Superior temporal gyrus (tissue), 1 donor: ENCODE measurements around the gene AFF3.
"Not testable (repeated sequence)": the region's sequence is repeated elsewhere in the genome, so short reads cannot be mapped to it uniquely, and the experiment has no call there.

Experiments
- DNase-seq: peaks from one replicate; pipeline ENCODE4 v3.0.0-alpha.2; 2016; ENCODE audit errors: extremely low spot score

AFF3 gene

DNA sequence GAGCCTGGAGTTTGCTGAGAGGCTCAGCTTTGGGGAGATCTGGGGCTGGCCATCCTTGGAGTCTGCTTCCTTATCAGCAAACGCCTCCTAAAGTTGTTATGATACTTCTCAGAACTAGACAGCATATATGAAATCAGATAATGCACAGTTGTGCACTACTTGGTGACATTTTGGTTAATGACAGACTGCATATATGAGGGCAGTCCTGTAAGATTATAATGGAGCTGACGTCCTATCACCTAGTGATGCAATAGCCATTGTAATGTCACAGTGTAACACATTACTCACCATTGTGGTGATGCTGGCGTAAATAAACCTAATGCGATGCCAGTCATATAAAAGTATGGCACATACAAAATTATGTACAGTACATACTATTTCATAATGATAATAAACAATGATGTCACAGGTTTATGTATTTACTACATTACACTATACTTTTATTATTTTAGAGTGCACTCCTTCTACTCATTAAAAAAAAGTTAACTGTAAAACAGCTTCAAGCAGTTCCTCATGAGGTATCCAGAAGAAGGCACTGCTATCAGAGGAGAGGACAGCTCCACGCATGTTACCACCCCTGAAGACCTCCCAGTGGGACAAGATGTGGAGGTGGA, 354.5 kb downstream of the AFF3 start:
- no peak for DNase-seq

DNA sequence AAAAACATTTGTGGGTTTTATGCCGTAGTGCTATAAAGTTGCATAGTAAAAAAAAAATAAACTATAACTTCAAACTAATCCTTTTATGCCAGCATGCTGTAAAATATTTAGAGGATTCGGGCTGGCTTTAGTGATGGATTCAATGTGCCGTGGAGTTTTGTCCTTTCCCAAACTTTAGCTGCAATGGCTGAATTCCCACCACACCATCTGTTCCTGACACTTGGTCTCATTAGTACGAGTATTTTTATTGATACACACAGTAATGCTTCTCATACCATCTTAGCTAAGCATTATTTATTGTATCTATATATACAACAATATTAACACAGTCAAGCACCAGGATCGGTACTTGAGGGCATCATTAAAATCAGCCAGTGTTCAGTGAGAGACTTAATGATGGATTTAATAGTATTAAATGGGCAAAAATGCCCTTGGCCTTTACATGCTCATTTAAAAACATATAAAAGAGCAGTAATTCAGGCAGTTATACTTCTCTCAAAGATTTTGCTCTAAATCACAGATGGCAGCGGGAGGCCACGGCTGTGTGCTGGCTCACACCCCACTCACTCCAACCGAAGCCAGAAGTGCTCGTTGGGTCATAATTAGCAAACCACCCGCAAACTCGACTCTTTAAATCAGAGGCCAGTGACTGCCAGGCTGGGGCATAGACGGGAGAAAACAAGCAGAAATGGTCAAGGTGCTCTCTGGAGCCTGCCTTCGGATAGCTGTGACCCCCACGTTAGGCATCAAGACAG, 355.6 kb downstream of the AFF3 start:
- DNase-seq, result no peak

DNA sequence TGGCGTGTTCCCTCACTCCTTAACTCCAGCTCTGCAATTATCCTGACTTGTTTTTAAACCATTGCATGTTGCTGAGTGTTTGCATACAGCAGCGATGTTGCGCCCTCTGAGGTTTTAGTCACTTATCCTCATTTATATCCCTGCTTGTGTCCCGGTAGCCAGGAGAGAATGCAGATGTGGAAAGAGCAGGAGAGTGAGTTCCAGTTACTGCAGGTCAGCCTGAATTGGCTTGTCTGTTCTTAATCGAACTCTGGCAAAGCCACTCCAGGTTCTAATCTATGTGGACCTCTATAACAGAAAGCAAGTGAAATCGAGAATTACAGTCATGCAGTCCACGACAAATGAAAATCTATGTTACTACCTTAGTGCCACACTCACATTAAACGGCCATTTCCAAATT, 357.4 kb downstream of the AFF3 start:
- DNase-seq, result no peak

DNA sequence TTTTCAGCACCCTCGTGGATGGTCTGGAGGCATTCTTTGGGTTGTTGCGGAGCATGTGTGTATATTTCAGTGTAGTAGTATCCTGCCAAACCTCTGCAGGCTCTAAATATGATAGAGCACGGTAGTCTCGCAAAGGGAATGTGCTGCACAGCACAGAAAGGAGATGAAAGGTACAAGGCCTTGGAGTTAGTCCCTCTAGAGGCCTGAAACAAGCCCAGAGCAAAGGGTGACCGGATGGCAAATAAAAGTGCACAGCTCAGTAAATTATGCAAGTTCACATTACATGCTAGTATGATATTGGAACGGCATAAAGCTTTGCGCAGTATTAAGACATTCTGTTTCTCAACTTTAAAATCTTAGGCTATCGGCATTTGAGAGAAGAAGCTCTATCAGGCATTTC, 358.1 kb downstream of the AFF3 start:
- DNase-seq, result no peak

DNA sequence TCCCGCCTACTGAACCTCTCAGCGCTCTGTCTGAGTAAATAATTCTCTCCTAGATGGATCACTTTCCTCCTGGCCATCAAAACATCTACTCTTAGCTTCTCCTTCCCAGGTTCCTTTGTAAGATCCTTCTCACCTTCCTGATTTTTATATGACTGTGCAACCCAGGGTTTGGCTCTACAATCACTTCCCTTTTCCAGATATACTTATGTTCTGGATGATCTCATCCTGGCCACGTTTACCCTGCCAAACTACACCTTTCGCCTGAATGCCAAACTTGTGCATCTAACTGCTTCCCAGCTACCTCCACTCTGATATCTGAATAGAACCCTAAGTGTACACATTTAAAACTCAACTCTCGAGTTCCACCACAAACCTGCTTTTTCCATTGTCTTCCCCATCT, 362.1 kb downstream of the AFF3 start:
- DNase-seq, result no peak

DNA sequence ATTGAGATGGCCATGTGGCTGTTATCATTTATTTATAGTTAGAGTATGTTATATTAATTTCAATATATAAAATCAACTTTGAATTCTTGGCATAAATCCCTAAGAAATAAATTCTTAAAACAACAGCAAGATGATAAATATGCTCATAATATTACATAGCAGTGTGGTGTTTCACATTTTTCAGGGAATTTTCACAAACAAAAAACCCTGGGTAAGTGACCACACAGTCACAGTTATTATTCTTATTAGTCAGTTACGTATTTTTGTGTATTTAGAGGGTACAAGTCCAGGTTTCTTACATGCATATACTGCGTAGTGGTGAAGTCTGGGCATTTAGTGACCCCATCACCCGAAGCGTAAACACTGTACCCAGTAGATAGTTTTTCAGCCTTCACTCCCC, 363.1 kb downstream of the AFF3 start:
- DNase-seq, result no peak

DNA sequence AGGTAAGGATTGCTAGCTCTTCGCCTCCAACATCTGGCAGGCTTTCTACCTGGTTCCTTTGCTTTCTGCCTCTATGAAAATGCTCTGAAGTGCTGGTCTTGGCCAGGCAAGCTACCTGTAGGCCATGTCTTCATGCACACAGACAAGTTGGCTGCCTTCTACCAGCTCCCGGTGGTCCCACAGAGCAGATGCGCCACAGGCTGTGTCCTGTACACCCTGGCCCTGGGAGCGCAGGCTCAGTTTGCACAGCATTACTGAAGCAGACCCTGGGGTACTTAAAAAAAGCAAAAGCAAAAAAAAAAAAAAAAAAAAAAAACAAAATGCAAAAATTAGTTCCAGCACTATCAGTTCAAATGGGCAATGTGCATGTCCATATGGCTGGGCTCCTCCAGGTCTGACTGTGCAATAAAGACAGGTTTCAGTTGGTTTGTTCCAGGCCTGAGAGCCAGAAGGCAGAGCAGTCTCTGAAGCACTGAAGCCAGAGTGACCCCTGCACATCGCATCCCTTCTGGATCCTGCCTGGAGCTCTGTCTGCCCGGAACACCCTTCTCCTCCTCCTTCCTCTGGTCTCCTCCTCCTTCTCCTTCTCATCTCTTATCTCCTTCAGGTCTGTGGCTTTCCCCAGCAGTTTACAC, 364.6 kb downstream of the AFF3 start:
- no peak for DNase-seq

DNA sequence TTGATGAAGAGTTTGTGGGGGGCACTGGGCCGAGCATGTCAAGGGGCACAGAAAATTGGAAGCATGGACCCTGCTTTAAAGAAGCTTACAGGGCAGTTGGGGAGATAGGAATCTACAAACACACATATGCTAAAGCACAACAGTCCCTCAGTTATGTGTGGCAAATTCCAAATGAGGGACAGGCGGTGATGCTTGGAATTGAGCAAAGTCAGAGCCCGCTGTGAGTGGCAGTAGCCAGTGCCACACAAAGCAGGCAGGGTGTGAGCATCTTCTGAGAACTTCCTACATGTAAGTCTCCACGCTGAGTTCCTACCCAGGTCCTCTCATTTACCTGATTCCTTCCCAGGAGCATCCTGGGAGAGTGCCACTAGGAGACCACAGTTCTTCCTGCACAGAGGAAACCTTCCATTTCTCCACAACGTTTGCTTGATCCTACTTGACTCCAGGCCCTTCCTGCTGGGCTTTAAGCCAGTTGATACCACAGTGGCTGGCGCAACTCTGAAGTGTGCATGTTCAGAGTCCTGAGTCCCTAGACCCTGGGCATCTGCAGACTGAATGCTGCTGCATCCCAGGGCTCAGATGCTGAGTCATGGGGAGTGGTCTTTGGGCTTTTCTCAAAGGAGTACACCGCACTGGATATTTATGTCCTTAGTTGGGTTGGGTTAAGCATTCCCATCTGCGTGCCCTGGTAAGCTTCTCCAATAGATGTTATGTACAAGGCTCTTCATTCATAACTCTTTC, 365.3 kb downstream of the AFF3 start:
- DNase-seq, result no peak

DNA sequence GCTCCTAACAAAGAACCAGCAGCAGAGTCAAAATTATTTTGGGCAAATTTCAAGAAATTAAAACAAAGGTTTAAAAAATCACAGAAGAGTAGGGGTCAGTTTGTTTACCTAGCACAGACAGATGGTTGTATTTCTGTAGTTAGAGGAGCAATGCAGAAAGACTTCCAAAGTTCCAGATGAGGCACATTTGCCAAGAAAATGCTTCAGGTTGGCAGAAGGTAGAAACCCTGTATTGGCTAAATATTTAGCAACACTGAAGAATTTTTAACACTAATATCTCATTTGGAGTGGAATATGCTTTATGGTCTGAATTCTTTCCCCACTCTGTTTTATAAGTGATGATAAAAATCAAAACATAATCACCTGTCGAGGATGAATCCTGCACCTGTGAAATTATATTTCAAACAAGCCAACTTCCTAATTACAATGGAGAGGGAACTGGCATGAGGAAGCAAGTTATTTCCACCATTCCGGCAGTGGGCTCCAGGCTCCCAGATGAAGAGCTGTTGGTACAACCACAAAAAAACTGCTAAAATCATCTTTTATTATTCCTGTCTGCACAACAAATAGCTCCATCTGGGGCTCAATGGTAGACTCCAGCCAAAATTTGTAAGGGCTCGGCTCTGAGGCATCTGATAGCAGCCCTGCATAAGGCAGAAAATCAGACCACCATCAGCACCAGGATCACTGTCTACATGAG, 366.0 kb downstream of the AFF3 start:
- no peak for DNase-seq

DNA sequence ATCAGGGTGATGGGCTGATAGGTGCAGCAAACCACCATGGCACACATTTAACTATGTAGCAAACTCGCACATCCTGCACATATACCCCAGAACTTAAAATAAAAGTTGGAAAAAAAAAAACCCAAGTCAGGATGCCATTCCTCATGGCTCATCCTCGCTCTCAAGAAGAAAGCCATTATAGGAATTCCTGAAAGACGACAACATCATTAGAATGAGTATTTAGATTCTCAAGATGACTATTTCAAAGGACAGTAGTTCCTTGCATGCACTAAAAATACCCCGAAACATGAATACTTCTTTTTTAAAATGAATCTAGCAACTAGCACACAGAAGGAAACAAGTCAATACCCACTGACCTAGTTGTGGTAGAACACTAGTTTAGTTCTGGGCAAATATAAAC, 366.8 kb downstream of the AFF3 start:
- no peak for DNase-seq

DNA sequence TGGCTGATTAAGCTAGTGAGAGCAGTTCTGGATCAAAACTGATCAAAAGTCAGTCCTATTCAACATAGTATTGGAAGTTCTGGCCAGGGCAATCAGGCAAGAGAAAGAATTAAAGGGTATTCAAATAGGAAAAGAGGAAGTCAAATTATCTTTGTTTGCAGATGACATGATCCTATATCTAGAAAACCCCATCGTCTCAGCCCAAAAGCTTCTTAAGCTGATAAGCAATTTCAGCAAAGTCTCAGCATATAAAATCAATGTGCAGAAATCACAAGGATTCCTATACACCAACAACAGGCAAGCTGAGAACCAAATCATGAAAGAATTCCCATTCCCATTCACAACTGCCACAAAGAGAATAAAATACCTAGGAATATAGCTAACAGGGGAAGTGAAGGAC, 368.7 kb downstream of the AFF3 start:
- not testable (repeated sequence) for DNase-seq

DNA sequence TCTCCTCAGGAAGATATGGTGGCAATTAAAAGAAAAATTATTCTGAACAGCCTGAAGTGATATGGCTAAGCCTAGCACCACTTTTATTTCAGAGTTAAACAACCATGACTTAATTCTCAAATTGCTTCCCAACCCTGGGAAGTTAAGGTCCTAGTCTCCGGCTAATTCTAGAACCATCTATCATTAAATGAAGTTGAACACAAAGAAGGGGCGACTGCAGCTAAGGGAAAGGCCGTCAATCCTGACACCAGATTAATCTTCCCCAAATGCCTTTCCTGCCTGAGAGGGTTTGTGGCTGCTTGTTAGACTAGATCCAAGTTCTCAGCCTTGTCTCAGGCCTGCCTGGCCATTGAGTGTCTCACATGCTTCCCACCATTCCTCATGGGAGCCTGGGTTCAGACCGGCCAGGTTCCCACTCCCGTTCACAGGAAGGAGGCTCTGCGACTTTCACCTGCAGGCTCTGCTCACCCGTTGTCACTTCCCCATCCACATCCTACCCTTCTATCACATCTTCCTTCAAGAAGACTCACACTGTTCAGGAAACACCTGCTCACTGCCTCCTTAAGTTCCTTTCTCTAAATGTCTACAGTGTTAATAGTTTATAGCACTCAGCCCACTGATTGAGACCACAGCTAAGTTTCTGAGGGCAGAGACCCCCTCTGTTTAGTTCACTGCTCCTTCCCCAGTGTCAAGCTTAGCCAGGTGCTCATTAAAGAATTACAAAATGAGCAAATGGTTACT, 369.6 kb downstream of the AFF3 start:
- DNase-seq, result no peak

DNA sequence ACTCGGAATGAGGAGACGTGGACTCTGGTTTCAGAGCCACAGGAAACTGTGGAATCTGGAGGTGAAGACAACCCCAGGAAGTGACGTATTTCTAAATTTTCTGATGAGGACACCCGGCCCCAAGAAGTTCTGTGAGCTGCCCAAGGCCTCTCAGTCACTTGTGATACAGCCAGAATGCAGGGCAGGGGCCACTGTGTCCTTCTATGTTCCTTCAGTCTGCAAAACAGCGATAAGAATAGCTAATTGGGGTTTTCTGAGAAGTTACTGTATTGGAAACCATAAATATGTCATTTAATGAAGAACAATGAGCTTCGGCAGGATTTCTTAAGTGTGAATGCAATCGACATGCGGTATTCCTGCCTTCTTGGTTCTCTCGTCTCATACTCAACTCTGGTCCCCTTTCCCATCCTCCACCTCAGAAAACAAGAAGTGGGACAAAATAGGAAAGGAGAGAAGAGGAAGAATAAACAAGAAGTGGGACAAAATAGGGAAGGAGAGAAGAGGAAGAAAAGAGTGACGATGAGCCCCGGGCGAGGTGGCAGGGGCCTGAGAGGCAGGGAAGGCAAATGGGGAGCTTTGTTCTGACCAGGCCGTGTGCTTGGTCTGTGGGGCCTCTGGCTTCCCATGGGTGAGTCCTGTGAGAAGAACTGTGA, 370.6 kb downstream of the AFF3 start:
- DNase-seq, result no peak

DNA sequence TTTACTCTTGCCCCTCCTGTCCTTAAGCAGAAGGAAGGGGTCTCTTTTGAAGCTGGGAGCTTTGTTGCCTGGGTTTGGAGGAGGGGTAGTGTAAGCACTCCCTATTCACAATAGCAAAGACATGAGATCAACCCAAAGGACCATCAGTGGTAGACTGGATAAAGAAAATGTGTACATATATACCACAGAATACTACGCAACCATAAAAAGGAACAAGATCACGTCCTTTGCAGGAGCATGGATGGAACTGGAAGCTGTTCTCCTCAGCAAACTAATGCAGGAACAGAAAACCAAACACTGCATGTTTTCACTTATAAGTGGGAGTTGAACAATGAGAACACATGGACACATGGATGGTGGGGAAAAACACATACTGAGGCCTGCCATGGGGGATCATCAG, 371.5 kb downstream of the AFF3 start:
- no peak for DNase-seq

DNA sequence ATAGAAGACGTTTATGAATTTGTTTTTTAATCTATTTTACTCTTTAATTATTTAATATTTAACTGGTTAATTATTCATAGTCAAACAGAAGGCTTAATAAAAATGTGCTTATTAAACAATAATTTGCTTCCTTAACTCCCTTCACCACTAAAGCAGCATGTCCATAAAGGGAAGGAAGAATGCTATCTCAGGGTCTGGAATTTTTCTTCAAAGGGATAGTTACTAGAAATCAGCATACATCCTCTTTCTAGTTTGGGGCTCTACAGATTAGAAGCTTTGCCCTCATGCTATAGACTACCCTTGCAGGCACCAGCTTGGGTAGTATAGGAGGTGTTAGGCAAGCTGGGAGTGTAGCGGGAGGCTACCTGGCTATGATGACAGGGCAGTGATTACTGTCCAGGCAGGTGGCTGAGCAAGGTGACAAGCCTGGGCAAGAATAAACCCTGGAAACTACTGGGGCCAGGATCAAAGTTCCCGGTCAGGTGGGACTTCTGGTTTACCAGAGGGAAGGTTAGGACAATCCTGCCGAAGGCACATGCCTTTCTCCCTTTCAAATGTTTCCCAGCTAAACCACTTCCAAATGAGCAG, 376.6 kb downstream of the AFF3 start:
- DNase-seq, result no peak

DNA sequence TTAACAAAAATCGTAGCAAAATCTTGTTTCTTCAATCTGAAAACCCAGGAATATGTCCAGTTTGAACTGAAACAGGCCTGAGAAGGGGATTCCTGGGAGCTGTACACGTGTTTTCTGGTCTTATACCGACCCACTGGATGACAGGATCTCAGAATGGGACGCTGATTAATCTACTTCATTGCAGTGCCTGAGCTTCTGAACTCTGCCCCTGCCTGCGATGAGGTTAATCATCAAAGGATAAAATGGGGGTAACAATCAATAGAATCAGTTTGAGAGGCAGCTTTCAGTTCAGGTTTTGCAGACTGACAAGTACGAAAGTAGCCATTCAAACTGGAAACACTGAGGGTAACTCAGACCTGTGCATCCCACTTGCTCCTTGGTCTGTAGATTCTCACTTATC, 378.6 kb downstream of the AFF3 start:
- DNase-seq, result no peak

DNA sequence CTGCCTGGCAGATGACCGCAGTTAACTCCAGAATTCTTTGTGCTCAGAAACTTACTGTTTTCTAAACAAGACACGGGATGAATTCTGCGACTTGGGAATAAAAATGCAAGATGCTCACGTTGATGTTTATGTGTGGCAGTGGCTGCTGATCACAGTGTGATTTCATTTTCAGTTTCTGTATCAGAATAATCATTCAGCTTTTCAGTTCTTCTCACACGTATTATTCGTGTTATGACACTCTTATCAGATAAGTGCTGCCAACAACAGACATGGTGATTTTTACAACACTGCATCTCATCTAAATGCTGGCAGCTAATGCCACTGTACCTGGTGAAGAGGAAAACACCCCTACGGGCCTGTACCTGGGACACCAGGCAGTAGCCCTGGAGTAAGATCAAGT, 379.7 kb downstream of the AFF3 start:
- DNase-seq, result no peak

DNA sequence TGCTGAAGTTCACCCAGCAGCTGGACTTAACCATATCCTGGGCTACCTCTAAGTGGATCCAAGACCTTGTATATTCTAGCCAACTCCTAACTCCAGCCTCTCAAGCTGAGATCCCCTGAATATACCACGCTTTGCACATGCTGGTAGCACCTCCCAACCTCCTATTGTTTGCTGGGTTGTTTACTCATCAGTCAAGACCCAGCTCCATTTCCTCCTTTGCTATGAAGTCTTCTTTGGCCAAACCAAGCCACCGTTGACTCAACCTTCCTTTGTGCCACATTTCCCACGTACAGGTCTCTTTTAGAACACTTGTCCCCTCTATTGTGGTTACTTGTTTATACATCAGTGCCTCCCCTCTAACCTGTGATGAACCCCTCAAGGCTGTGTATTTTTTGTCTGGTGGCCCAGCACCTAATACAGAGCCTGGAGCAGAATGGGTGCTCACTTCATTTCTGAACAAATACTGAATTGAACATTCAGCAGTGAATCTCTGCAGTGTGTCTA, 384.7 kb downstream of the AFF3 start:
- no peak for DNase-seq

DNA sequence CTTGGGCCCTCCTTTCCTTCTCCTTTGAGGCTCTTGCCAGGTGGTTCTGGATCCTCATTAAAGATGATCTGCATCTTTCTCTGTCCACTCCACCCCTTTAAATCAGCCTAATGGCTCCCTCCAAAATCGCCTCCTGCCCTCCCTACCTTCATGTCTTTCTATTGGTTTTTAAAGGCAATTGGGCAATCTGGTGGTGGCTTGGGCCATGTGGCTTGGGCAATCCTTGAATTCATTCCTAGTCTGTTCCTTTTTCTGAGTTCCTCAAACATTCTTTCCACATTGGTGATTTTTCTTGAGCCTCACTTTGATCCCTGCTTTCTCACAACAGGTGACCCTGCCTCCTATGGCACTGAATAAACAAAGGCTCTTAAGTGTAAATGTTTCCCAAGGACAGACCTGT, 386.3 kb downstream of the AFF3 start:
- DNase-seq, result no peak

DNA sequence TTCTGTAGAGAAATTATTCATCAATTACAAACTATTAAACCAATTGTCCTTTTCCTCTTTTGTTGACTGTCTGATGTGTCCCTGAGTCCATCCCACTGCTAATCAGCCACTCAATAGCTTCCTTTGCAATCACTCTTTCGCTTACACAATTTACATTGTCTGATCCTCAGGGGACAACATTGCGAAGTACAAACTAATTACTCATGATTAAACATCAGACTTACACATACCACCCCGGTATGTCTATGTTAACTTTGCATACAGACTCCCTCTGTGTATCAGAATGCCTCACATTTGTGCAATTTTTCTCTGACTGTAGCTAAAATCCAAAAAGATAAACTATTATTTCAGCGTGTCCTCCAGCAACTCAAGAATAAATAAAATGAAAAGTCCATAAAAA, 388.2 kb downstream of the AFF3 start:
- DNase-seq, result no peak
